Dedifferentiated amniotic fluid mesenchymal stem cell (primary cell): ENCODE data around the gene RIN1.
"Not testable (repeated sequence)": the region's sequence is repeated elsewhere in the genome, so short reads cannot be mapped to it uniquely, and the experiment has no call there.

ENCODE experiments used
- DNase-seq: peaks from one replicate; pipeline ENCODE4 v3.0.0-alpha.2; 2016; ENCODE audit errors: extremely low spot score

RIN1 gene

DNA sequence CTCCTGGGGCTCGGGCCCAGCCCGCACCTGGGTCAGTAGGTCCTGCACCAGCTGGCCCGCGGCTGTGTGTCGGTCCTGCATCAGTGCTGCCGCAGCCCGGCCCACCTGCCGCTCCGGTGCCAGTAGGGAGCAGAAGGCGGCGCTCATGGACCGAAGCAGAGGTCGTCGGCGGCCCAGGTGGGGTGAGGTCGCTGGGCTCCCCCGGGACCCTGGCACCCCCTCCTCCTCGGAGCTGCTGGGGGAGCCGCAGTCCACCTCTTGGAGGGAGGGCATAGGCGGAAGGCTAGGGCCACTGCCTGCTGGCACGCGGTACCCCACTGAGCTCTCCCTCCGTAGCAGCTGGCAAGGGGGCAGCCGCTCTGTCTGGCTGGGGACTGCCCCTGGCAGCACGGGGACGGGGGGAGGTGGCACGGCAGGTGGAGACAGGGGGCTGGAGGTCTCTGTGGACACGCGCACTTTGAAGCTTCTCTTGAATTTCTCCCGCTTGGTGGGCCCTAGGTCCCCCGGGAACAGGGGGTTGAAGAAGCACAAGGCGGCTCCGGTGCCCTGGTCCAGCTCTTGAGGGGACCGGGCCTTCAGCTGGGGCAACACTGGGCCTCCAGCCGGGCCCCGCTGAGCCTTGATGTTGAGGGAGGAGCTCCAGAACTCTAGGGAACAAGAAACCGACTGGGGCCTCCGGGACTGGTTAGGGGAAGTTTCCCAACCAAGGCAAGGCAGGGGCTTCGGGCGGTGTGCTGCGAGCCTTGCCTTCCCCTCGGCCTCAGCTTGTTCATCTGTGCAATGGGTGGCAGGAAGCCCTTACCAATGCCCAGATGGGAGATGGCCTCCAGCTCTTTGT, 1.4 kb downstream of the RIN1 start:
- no peak for DNase-seq

GRCh38 chr11:66333896-66334604, 2.2 kb downstream of the RIN1 start:
- no peak for DNase-seq

DNA sequence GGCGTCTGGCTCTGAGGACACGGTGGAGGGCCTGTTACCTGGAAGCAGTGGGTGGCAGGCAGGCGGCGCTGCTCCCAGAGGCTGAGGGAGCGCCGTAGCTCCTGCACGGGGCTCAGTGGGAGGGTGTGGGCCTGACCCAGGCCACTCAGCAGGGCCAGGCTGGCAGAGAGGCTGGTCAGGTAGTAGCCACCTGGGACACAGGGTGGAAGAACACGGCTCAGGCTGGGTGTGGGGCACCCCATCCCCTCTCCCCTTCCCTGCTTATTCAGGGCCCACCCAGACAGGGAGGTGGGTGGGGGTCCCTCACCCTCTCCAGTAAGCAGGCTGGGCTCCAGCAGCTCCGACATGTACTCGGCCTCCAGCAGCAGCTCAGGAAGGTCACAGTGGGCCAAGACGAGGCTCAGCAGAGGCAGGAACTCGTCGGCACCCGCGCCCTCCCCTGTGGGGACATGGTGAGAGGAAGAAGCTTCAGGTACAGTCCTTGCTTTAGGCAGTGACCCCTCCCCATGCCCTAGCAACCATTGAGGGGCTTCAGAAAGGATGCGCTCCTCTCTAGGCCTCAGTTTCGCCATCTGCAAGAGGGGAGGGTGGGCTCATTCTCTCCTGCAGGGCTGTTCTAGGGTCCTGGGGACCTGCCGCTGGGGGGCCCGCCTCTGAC, 2.9 kb downstream of the RIN1 start:
- DNase-seq = no peak

DNA sequence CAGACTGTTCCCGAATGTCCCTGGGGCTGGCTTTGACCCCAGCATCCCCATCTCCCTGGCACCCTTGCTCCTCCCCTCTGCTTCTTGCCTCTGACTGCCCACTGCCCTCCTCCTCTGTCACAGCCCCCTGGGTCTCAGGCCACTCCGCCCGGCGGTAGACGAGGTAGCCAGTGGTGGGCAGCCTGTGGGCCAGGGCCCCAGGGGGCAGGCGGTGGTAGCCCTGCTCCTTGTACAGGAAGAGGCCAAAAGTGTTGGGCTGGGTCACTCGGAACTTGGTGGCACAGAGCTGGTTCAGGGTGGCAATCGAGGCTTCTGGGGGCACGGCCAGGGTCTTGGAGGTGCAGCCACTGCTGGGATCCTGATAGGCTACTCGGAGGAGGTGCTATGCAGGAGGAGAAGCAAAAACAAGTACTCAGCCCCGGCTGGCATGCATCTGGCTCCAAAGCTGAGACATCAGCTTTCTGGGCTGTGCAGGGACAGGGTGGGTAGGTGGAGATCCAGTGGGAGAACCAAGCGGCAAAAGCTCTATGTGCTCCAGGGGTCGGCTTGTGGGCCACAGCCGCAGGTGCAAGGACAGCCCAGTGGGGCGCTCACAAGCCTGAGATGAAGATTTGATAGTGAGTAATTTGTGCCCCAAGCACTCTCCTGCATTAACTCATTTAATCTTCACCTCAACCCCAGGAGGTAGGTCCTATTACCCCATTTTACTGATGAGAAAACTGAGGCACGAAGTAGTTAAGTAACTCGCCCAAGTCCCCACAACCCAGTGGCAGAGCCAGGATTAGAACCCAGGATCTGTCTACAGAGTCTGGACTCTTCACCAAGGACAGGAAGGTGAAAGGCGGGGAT, 3.6 kb downstream of the RIN1 start:
- DNase-seq = no peak

- no peak for DNase-seq
These were observed 4.5 kb downstream of the RIN1 start for GRCh38 chr11:66331542-66332370.

- no peak for DNase-seq
These were observed 5.3 kb downstream of the RIN1 start for GRCh38 chr11:66330931-66331330.

- no peak for DNase-seq
These were observed 7.0 kb downstream of the RIN1 start for GRCh38 chr11:66329165-66329673.

GRCh38 chr11:66328302-66329144, 7.7 kb downstream of the RIN1 start:
- DNase-seq = peak; percentile 58

DNA sequence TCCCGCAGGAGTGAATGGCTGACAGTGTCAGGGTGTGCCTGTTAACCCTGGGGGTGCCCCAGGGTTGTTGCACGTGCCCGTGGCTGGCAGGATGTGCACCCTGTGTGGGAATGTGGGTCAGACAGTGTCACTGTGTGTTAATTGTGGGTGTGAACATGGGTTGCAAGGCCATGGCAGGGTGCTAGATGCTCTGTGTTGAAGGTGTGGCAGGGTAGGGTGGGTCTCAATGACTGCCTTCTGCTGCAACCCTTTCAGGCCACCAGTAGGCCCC, 8.3 kb downstream of the RIN1 start:
- no peak for DNase-seq

- DNase-seq = no peak
These were observed 8.8 kb downstream of the RIN1 start for GRCh38 chr11:66327171-66328030.

DNA sequence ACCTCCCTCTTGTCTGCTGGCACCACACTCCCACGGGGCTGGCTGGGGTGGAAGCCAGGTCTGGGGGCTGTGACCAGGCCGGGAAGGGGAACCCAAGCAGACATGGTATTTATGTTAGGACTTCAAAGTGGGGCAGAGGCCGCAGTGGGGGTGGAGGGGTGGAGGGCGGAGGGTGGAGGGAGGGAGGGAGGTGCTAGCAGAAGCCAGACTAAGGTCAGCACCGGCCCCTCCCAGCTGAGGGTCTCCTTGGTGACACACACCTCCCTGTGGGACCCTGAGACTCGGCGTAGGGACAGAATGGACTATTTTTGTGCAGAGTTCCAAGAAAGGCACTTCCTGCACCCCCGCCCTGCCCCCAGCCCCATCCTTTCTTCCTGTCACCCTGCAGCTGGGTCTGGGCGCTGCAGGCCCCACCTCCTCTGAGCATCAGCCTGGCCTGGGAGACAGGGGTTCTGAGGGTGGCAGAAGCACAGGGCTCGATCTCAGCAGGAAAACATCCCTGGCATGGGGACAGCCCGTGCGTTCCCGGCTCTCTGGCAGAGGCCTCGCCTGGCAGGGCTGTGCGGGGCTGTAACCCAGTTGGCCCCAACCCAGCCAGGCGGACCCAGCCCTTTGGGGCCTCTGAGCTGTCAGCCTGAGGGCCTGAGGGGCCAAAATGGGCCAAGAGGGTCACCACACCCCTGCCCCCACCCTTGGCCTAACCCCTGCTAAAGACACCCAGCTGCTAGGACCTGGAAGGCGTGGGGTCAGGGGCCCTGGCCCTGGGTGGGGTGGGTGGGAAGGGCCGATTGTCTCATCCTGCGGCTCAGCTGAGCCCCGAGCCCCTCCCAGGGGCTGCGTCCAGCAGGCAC, 9.7 kb downstream of the RIN1 start:
- DNase-seq = peak; percentile 37

- no peak for DNase-seq
These were observed 11.0 kb downstream of the RIN1 start for GRCh38 chr11:66325263-66325671.

DNA sequence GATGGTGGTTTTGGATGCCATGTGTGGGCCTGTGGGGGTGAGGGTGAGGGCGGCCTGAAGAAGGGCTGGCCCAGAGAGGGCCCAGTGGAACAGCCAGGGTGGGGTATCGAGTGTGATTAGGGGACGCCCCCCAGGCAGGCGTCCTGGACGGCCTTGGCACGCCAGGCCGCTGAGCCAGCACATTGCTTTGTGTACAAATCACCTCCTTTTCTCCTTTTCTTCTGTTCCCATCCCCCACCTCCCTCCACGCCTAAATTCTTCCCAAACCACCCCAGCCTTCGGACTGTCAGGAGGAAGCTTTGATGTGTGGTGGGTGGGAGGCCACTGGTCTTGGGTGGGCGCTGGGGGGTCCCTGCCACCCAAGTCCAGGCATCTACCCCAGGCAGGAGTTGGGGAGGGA, 11.6 kb downstream of the RIN1 start:
- DNase-seq = no peak

- no peak for DNase-seq
These were observed 12.6 kb downstream of the RIN1 start for GRCh38 chr11:66323684-66324083.

DNA sequence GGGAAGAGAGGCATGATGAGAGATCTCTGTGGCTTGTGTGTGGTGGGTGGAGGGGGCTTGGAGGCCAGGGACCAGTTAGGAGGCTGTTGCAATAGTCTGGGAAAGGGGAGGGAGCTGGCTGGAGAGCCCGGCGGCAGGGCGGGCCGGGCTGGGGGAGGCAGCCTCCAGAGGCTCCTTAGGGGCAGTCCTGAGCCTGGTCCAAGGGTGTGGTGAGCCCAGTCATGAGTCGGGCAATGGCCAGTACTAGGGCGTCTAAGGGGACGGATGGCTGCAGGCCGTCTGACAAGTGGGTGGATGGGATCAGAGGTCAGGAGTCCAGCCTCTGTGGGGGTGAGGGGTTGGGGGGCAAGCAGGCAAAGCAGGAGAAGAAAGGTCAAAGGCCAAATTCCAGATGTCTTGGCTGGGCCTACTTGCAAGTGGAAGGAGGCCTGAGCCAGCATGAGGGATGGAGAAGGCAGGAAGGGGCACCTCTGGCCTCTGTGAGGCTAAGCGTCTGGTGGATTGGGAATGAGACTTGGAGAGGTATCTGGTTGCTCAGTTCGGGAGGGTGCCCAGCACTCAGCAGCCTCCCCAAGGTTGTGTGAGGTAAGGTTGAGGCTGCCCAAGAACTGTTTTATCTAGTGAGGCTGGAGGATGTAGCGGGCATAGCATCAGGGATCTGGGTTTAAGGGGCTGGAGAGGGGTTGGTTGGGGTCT, 13.4 kb downstream of the RIN1 start:
- DNase-seq = no peak

DNA sequence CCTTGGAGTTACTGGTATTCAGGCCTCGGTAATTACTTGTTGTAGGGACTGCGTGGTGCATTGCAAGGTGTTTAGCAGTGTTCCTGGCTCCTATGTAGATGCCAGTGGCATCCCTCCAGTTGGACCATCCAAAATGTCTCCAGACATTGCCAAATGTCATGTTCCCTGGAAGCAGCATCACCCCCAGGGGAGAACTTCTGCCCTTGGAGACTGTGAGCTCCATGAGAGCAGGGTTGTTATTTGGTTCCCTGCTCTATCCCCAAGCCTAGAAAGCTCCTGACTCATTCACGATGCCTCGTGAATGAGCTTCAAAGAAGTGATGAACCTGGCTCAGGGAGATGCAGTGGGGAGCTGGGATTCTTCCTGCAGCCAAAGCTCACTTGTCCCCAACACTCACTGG, 14.6 kb downstream of the RIN1 start:
- no peak for DNase-seq

GRCh38 chr11:66320748-66321147, 15.5 kb downstream of the RIN1 start:
- DNase-seq = not testable (repeated sequence)
